Smooth muscle cell (in vitro differentiated cells): ENCODE measurements around the gene CELF4. TPM values are rescaled to one million over a fixed set of nuclear protein-coding genes. Genes with fewer than 3 reads are reported as not detected.
A peak's percentile ranks its signal among the peaks of the same experiment; 100 is the strongest.

Experiments
- DNase-seq: peaks from one replicate; lab custom pipeline; 2025; ENCODE audit not compliant: unreplicated experiment; lab: John Stamatoyannopoulos, UW
- H2AFZ ChIP-seq: fragments of 200-600 bp; sonication (generic); 2 replicates; pipeline ENCODE4 v1.6.0; 2016; ENCODE audit warnings: antibody characterized with exemption, low read depth, mild to moderate bottlenecking
- H3F3A ChIP-seq: fragments of 200-600 bp; sonication (generic); 2 replicates; pipeline ENCODE4 v1.6.0; 2017; ENCODE audit warnings: antibody characterized with exemption, low read depth
- H3K27ac ChIP-seq: fragments of 200-600 bp; sonication (generic); 2 replicates; pipeline ENCODE4 v1.5.1; 2016; ENCODE audit warnings: low read depth, mild to moderate bottlenecking
- H3K27me3 ChIP-seq: fragments of 200-600 bp; sonication (generic); 2 replicates; pipeline ENCODE4 v1.6.1; 2016; ENCODE audit warnings: low read depth, mild to moderate bottlenecking
- H3K36me3 ChIP-seq: fragments of 200-600 bp; sonication (generic); 2 replicates; pipeline ENCODE4 v1.5.1; 2016; ENCODE audit warnings: low read depth
- H3K4me1 ChIP-seq: fragments of 200-600 bp; sonication (generic); 2 replicates; pipeline ENCODE4 v1.5.1; 2016; ENCODE audit warnings: low read depth
- H3K4me2 ChIP-seq: fragments of 200-600 bp; sonication (generic); 2 replicates; pipeline ENCODE4 v1.6.0; 2016; ENCODE audit warnings: mild to moderate bottlenecking
- H3K4me3 ChIP-seq: fragments of 200-600 bp; sonication (generic); 2 replicates; pipeline ENCODE4 v1.5.1; 2016; ENCODE audit warnings: mild to moderate bottlenecking
- H3K79me2 ChIP-seq: fragments of 200-600 bp; sonication (generic); 2 replicates; pipeline ENCODE4 v1.6.0; 2016; ENCODE audit warnings: low read depth, mild to moderate bottlenecking
- H3K9ac ChIP-seq: fragments of 200-600 bp; sonication (generic); 2 replicates; pipeline ENCODE4 v1.6.0; 2016; ENCODE audit warnings: low read depth
- H3K9me3 ChIP-seq: fragments of 200-600 bp; sonication (generic); replicated peaks from 2 replicates; pipeline ENCODE4 v1.5.1; 2016; ENCODE audit warnings: low read depth
- H4K20me1 ChIP-seq: fragments of 200-600 bp; sonication (generic); 2 replicates; pipeline ENCODE4 v1.6.0; 2016; ENCODE audit warnings: low read depth
- CTCF ChIP-seq: fragments of 200-600 bp; sonication (generic); IDR thresholded peaks from 2 replicates; pipeline ENCODE4 v1.5.1; 2017; ENCODE audit warnings: borderline replicate concordance, mild to moderate bottlenecking, antibody characterized with exemption; ENCODE audit not compliant: insufficient read depth, poor library complexity, severe bottlenecking
- WGBS: methylation state at CpG from one replicate; pipeline ENCODE4 v1.1.7; 2016; ENCODE audit warnings: low lambda C conversion rate; 5-methylcytosine and 5-hydroxymethylcytosine counted together
- polyA plus RNA-seq: library from polyadenylated mRNA; unstranded; fragments of >200 nt; fragmentation: Nextera tagmentation; extraction: Ambion mirVana; gene quantifications from 2 replicates; pipeline ENCODE4 v1.2.1, GENCODE V29; 2016
- total RNA-seq: library from RNA; depleted of rRNA; stranded (reverse); fragments of >200 nt; gene quantifications from 2 replicates; pipeline ENCODE4 v1.2.3, GENCODE V29; 2014

The CELF4 gene
- total and polyA plus RNA-seq, 2 experiments from 2014 or later: 0.40 TPM; not detected in 1

GRCh38 chr18:37389041-37389440 is 176.6 kb downstream of the CELF4 start:
- H4K20me1 ChIP-seq: no peaks in the 10 kb centered on the region
- H3K36me3 ChIP-seq: no peaks in the 10 kb centered on the region
- H3K9ac ChIP-seq: no peak overlapping the region
- no peak for DNase-seq
- no peak for TF ChIP-seq CTCF
- 94% methylated on average over 5 of the region's 5 CpGs for WGBS
- H3K4me2 ChIP-seq: no peak overlapping the region
- H3K4me3 ChIP-seq: no peak overlapping the region
- H2AFZ ChIP-seq: no peak overlapping the region
- peaks cover 30% of the 10 kb centered on the region for H3K27me3 ChIP-seq
- no peaks in the 10 kb centered on the region for H3K9me3 ChIP-seq
- peaks cover 10% of the 10 kb centered on the region for H3K4me1 ChIP-seq
- no peaks in the 10 kb centered on the region for H3K79me2 ChIP-seq
- no peaks in the 10 kb centered on the region for H3F3A ChIP-seq
- H3K27ac ChIP-seq: no peak overlapping the region

GRCh38 chr18:37388413-37388812 is 177.2 kb downstream of the CELF4 start:
- Histone ChIP-seq H3K36me3 (no peaks in the 10 kb centered on the region), H3K9me3 (no peaks in the 10 kb centered on the region), H3K79me2 (no peaks in the 10 kb centered on the region), H4K20me1 (no peaks in the 10 kb centered on the region), H3K27me3 (peaks cover 24% of the 10 kb centered on the region), H3F3A (no peaks in the 10 kb centered on the region), H3K4me1 (peaks cover 3% of the 10 kb centered on the region), H3K4me2 (no peak overlapping the region), H3K27ac (no peak overlapping the region), H3K4me3 (no peak overlapping the region), H2AFZ (no peak overlapping the region), H3K9ac (no peak overlapping the region)
- WGBS: 79% methylated on average over 5 of the region's 5 CpGs
- DNase-seq: no peak
- no peak for TF ChIP-seq CTCF

- H3F3A ChIP-seq: no peaks in the 10 kb centered on the region
- no peak for DNase-seq
These were observed 179.5 kb downstream of the CELF4 start for GRCh38 chr18:37385846-37386778.

More at GRCh38 chr18:37385846-37386778, 179.5 kb downstream of the CELF4 start:
- no peaks in the 10 kb centered on the region for H3K4me1 ChIP-seq
- H3K27me3 ChIP-seq: peaks cover 13% of the 10 kb centered on the region
- peak; percentile 96 for TF ChIP-seq CTCF
- H3K27ac ChIP-seq: no peak overlapping the region
- H2AFZ ChIP-seq: no peak overlapping the region
- 83% methylated on average over 9 of the region's 9 CpGs for WGBS
- H3K9ac ChIP-seq: no peak overlapping the region
- H3K4me2 ChIP-seq: no peak overlapping the region
- H3K79me2 ChIP-seq: no peaks in the 10 kb centered on the region
- H3K36me3 ChIP-seq: no peaks in the 10 kb centered on the region
- no peak overlapping the region for H3K4me3 ChIP-seq
- H3K9me3 ChIP-seq: no peaks in the 10 kb centered on the region
- no peaks in the 10 kb centered on the region for H4K20me1 ChIP-seq
